ENCODE data around the gene WDR72. TPM values are rescaled to one million over a fixed set of nuclear protein-coding genes. Genes with fewer than 3 reads are reported as not detected.

Gene WDR72
- total and polyA plus RNA-seq, 2 of the 13 experiments (the other 11 are each of a cell fraction or from before 2014, with no cell fraction given), result 0.21 to 0.60 TPM

DNA sequence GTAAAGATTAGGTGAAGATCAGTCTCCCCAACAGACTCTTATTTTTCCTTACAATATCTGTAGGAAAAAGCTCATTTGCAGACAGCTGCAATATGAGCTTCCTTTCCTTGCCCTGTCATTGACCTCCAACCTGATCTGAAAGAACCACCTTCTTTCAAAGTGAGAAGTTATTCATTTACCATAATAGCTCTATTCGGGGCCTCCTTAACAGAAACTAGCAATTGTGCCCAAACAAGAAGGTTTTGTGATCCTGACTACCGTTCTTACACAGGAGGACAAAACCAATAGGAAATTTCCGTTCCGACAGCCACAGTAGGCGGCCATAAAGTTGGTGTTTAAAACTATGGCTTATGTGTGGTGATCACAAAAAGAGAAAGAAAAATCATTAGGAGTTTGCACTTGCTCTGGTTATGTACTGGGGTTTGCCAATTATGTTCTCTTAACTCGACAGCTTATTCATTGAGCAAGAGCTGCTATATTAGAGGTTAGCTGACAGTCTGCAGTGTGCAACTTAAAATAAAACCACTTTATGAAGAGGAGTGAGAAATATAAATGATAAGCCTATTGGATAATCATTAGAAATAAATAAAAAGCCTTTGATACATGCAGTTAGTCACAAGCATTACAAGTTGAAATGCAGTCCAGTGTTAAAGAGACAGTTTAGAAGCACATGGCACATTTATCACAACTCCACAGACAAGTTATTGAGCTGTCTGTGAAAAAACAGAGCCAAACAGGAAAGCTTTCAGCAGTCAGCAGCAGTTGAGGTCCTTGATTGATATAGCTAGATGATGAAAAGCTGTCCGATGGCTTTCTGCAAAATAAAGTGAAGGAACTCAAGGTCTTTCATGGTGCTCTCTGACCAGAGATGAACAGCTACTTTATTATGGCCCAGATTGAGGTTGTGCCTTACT, 199.8 kb downstream of the WDR72 start (continued):
- no peak for TF ChIP-seq ZNF432 (CRISPR knock-in tag; IDR thresholded peaks at IDR 0.05; ENCODE audit: borderline replicate concordance)
- TF ChIP-seq ZNF570 (CRISPR knock-in tag; IDR thresholded peaks at IDR 0.05; ENCODE audit: borderline replicate concordance), result no peak
- TF ChIP-seq, protein P1, sequence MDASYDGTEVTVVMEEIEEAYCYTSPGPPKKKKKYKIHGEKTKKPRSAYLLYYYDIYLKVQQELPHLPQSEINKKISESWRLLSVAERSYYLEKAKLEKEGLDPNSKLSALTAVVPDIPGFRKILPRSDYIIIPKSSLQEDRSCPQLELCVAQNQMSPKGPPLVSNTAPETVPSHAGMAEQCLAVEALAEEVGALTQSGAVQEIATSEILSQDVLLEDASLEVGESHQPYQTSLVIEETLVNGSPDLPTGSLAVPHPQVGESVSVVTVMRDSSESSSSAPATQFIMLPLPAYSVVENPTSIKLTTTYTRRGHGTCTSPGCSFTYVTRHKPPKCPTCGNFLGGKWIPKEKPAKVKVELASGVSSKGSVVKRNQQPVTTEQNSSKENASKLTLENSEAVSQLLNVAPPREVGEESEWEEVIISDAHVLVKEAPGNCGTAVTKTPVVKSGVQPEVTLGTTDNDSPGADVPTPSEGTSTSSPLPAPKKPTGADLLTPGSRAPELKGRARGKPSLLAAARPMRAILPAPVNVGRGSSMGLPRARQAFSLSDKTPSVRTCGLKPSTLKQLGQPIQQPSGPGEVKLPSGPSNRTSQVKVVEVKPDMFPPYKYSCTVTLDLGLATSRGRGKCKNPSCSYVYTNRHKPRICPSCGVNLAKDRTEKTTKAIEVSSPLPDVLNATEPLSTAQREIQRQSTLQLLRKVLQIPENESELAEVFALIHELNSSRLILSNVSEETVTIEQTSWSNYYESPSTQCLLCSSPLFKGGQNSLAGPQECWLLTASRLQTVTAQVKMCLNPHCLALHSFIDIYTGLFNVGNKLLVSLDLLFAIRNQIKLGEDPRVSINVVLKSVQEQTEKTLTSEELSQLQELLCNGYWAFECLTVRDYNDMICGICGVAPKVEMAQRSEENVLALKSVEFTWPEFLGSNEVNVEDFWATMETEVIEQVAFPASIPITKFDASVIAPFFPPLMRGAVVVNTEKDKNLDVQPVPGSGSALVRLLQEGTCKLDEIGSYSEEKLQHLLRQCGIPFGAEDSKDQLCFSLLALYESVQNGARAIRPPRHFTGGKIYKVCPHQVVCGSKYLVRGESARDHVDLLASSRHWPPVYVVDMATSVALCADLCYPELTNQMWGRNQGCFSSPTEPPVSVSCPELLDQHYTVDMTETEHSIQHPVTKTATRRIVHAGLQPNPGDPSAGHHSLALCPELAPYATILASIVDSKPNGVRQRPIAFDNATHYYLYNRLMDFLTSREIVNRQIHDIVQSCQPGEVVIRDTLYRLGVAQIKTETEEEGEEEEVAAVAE (CRISPR knock-in tag; IDR thresholded peaks at IDR 0.05; ENCODE audit: borderline replicate concordance), result no peak
- TF ChIP-seq, protein P2, sequence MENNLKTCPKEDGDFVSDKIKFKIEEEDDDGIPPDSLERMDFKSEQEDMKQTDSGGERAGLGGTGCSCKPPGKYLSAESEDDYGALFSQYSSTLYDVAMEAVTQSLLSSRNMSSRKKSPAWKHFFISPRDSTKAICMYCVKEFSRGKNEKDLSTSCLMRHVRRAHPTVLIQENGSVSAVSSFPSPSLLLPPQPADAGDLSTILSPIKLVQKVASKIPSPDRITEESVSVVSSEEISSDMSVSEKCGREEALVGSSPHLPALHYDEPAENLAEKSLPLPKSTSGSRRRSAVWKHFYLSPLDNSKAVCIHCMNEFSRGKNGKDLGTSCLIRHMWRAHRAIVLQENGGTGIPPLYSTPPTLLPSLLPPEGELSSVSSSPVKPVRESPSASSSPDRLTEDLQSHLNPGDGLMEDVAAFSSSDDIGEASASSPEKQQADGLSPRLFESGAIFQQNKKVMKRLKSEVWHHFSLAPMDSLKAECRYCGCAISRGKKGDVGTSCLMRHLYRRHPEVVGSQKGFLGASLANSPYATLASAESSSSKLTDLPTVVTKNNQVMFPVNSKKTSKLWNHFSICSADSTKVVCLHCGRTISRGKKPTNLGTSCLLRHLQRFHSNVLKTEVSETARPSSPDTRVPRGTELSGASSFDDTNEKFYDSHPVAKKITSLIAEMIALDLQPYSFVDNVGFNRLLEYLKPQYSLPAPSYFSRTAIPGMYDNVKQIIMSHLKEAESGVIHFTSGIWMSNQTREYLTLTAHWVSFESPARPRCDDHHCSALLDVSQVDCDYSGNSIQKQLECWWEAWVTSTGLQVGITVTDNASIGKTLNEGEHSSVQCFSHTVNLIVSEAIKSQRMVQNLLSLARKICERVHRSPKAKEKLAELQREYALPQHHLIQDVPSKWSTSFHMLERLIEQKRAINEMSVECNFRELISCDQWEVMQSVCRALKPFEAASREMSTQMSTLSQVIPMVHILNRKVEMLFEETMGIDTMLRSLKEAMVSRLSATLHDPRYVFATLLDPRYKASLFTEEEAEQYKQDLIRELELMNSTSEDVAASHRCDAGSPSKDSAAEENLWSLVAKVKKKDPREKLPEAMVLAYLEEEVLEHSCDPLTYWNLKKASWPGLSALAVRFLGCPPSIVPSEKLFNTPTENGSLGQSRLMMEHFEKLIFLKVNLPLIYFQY (CRISPR knock-in tag; IDR thresholded peaks at IDR 0.05; ENCODE audit: borderline replicate concordance), result no peak
- no peak for TF ChIP-seq HMGA1 (CRISPR knock-in tag; conservative IDR thresholded peaks at IDR 0.05)
- TF ChIP-seq, protein P3, sequence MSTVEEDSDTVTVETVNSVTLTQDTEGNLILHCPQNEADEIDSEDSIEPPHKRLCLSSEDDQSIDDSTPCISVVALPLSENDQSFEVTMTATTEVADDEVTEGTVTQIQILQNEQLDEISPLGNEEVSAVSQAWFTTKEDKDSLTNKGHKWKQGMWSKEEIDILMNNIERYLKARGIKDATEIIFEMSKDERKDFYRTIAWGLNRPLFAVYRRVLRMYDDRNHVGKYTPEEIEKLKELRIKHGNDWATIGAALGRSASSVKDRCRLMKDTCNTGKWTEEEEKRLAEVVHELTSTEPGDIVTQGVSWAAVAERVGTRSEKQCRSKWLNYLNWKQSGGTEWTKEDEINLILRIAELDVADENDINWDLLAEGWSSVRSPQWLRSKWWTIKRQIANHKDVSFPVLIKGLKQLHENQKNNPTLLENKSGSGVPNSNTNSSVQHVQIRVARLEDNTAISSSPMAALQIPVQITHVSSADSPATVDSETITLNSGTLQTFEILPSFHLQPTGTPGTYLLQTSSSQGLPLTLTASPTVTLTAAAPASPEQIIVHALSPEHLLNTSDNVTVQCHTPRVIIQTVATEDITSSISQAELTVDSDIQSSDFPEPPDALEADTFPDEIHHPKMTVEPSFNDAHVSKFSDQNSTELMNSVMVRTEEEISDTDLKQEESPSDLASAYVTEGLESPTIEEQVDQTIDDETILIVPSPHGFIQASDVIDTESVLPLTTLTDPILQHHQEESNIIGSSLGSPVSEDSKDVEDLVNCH (CRISPR knock-in tag; IDR thresholded peaks at IDR 0.05), result no peak
- TF ChIP-seq, protein P4, sequence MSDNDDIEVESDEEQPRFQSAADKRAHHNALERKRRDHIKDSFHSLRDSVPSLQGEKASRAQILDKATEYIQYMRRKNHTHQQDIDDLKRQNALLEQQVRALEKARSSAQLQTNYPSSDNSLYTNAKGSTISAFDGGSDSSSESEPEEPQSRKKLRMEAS (IDR thresholded peaks at IDR 0.05), result 0 out of 2 replicates have a peak, but pooled peaks have one; percentile 12
- no peak for TF ChIP-seq ZNF253 (CRISPR knock-in tag; IDR thresholded peaks at IDR 0.05; ENCODE audit: borderline replicate concordance)
- peak; percentile 46; the same call in 1 of the 2 replicates for TF ChIP-seq ZNF331 (CRISPR knock-in tag; IDR thresholded peaks at IDR 0.05)
- TF ChIP-seq, protein P5, sequence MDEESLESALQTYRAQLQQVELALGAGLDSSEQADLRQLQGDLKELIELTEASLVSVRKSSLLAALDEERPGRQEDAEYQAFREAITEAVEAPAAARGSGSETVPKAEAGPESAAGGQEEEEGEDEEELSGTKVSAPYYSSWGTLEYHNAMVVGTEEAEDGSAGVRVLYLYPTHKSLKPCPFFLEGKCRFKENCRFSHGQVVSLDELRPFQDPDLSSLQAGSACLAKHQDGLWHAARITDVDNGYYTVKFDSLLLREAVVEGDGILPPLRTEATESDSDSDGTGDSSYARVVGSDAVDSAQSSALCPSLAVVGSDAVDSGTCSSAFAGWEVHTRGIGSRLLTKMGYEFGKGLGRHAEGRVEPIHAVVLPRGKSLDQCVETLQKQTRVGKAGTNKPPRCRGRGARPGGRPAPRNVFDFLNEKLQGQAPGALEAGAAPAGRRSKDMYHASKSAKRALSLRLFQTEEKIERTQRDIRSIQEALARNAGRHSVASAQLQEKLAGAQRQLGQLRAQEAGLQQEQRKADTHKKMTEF (CRISPR knock-in tag; IDR thresholded peaks at IDR 0.05), result peak; percentile 36; the same call in 1 of the 2 replicates
- TF ChIP-seq, protein P6, sequence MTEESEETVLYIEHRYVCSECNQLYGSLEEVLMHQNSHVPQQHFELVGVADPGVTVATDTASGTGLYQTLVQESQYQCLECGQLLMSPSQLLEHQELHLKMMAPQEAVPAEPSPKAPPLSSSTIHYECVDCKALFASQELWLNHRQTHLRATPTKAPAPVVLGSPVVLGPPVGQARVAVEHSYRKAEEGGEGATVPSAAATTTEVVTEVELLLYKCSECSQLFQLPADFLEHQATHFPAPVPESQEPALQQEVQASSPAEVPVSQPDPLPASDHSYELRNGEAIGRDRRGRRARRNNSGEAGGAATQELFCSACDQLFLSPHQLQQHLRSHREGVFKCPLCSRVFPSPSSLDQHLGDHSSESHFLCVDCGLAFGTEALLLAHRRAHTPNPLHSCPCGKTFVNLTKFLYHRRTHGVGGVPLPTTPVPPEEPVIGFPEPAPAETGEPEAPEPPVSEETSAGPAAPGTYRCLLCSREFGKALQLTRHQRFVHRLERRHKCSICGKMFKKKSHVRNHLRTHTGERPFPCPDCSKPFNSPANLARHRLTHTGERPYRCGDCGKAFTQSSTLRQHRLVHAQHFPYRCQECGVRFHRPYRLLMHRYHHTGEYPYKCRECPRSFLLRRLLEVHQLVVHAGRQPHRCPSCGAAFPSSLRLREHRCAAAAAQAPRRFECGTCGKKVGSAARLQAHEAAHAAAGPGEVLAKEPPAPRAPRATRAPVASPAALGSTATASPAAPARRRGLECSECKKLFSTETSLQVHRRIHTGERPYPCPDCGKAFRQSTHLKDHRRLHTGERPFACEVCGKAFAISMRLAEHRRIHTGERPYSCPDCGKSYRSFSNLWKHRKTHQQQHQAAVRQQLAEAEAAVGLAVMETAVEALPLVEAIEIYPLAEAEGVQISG (CRISPR knock-in tag; IDR thresholded peaks at IDR 0.05), result no peak

All from HepG2 (cell line).